ENCODE measurements around the gene DCLK1. TPM values are rescaled to one million over a fixed set of nuclear protein-coding genes. Genes with fewer than 3 reads are reported as not detected.

Gene DCLK1
- total and polyA plus RNA-seq, 4 donors, result 0.04 to 0.56 (median 0.20) TPM

DNA sequence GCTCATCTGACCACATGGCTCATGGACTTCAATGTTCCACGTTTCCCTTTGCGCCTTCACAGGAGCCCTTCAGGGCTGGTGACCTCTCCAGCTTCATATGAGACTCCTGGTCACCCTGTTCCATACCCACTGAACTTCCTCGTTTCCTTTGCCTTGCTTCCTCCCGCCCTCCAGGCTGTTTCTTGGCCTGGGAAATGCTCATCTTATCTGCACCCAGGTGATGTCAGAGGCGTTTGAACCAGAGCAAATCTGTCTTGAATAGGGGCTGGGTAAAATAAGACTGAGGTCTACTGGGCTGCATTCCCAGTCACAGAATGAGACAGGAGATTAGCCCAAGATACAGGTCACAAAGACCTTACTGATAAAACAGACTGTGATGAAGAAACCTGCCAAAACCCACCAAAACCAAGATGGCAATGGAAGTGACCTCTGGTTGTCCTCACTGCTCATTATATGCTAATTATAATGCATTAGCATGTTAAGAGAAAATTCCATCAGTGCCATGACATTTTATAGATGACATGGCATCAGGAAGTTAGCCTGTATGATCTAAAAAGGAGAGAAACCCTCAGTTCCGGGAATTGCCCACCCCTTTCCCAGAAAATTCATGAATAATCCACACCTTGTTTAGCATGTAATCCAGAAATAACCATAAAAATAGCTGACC lies 102.7 kb downstream of the DCLK1 start:
- Histone ChIP-seq H3K36me3 (ENCODE audit: control insufficient read depth in 4 of 4, insufficient read depth in 3 of 4, low read depth in 1 of 4, low read length in 3 of 4) (no peaks in the 10 kb centered on the region), H3K27ac (ENCODE audit: low read depth in 1 of 2, low read length in 2 of 2) (no peak overlapping the region), H3K4me1 (ENCODE audit: control insufficient read depth in 4 of 4, insufficient read depth in 4 of 4, low read length in 3 of 4) (no peaks in the 10 kb centered on the region), H3K27me3 (ENCODE audit: control insufficient read depth in 4 of 4, insufficient read depth in 4 of 4, low read length in 3 of 4) (no peaks in the 10 kb centered on the region), H3K9me3 (ENCODE audit: control insufficient read depth in 4 of 4, low read length in 3 of 4) (no peaks in the 10 kb centered on the region), H3K4me3 (ENCODE audit: low read depth in 1 of 3, low read length in 3 of 3) (no peak overlapping the region), H3K9ac (ENCODE audit: low read depth in 1 of 2, low read length in 2 of 2) (no peak overlapping the region)
- TF ChIP-seq RXRA (IDR thresholded peaks at IDR 0.05), result no peak
- TF ChIP-seq RAD21 (IDR thresholded peaks at IDR 0.05), result no peak
- no peak for TF ChIP-seq HNF4A (conservative IDR thresholded peaks at IDR 0.05)
- no peak for TF ChIP-seq NR2F2 (IDR thresholded peaks at IDR 0.05)
- 57% methylated on average over 6 of the region's 6 CpGs for WGBS
- no peak for DNase-seq (ENCODE audit: low spot score)

DNA sequence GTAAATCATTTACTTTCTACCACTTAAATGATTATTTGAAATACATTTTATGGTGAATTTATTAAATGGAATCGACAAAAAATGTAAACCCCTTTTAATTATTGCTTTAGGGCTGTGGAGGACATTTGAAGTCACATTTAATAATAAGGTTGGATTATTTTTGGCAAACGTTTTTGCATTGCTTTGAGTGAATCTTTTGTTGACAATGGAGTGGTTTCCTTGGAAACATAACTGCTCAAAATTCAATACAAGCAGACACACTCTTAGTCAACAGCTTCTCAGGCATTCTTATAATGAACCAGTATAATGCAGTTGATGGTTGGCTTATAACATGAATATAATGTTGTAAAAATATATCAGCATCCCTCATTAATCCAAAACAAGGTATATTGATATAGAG lies 104.7 kb downstream of the DCLK1 start:
- no peak overlapping the region for H3K27ac ChIP-seq (ENCODE audit: low read depth in 1 of 2, low read length in 2 of 2)
- DNase-seq (ENCODE audit: low spot score), result no peak
- 41% methylated on average over 2 of the region's 2 CpGs for WGBS

DNA sequence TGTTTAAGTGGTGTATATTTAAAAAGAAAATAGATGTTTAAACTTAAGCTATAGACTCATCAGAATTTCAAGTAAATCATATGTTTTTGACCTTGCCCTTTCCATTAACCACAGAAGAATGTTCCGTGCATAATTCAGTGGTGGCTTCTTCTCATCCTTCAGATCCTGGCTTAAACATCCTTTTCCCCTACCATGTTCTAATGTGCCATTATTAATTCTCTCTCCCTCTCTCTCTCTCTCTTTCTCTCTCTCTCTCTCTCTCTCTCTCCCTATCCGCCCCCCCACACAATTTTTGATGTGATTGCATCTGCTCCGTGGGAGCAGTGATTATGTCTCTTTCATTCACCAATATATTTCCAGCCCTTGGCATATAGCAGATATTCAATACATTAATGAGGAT lies 116.4 kb downstream of the DCLK1 start:
- H3K4me3 ChIP-seq (ENCODE audit: low read depth in 1 of 3, low read length in 3 of 3), result no peak overlapping the region
- peaks cover 0 to 2% (median 0%) of the 10 kb centered on the region in 4 donors for H3K27me3 ChIP-seq (ENCODE audit: control insufficient read depth in 4 of 4, insufficient read depth in 4 of 4, low read length in 3 of 4)
- peaks cover 0 to 2% (median under 1%) of the 10 kb centered on the region in 4 donors for H3K9me3 ChIP-seq (ENCODE audit: control insufficient read depth in 4 of 4, low read length in 3 of 4)
- 64% methylated on average over 3 of the region's 3 CpGs for WGBS
- no peaks in the 10 kb centered on the region for H3K4me1 ChIP-seq (ENCODE audit: control insufficient read depth in 4 of 4, insufficient read depth in 4 of 4, low read length in 3 of 4)
- no peak for DNase-seq (ENCODE audit: low spot score)
- TF ChIP-seq TAF1 (conservative IDR thresholded peaks at IDR 0.05) (no peak), RXRA (IDR thresholded peaks at IDR 0.05) (no peak), YY1 (IDR thresholded peaks at IDR 0.05) (no peak), GABPA (IDR thresholded peaks at IDR 0.05 in 1 of 2, conservative IDR thresholded peaks at IDR 0.05 in 1 of 2) (no peak), JUND (IDR thresholded peaks at IDR 0.05) (no peak), HNF4A (conservative IDR thresholded peaks at IDR 0.05) (no peak), FOXA2 (IDR thresholded peaks at IDR 0.05) (no peak)
- TF ChIP-seq, protein P1, sequence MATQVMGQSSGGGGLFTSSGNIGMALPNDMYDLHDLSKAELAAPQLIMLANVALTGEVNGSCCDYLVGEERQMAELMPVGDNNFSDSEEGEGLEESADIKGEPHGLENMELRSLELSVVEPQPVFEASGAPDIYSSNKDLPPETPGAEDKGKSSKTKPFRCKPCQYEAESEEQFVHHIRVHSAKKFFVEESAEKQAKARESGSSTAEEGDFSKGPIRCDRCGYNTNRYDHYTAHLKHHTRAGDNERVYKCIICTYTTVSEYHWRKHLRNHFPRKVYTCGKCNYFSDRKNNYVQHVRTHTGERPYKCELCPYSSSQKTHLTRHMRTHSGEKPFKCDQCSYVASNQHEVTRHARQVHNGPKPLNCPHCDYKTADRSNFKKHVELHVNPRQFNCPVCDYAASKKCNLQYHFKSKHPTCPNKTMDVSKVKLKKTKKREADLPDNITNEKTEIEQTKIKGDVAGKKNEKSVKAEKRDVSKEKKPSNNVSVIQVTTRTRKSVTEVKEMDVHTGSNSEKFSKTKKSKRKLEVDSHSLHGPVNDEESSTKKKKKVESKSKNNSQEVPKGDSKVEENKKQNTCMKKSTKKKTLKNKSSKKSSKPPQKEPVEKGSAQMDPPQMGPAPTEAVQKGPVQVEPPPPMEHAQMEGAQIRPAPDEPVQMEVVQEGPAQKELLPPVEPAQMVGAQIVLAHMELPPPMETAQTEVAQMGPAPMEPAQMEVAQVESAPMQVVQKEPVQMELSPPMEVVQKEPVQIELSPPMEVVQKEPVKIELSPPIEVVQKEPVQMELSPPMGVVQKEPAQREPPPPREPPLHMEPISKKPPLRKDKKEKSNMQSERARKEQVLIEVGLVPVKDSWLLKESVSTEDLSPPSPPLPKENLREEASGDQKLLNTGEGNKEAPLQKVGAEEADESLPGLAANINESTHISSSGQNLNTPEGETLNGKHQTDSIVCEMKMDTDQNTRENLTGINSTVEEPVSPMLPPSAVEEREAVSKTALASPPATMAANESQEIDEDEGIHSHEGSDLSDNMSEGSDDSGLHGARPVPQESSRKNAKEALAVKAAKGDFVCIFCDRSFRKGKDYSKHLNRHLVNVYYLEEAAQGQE (IDR thresholded peaks at IDR 0.05), result no peak
- TF ChIP-seq, protein P2, sequence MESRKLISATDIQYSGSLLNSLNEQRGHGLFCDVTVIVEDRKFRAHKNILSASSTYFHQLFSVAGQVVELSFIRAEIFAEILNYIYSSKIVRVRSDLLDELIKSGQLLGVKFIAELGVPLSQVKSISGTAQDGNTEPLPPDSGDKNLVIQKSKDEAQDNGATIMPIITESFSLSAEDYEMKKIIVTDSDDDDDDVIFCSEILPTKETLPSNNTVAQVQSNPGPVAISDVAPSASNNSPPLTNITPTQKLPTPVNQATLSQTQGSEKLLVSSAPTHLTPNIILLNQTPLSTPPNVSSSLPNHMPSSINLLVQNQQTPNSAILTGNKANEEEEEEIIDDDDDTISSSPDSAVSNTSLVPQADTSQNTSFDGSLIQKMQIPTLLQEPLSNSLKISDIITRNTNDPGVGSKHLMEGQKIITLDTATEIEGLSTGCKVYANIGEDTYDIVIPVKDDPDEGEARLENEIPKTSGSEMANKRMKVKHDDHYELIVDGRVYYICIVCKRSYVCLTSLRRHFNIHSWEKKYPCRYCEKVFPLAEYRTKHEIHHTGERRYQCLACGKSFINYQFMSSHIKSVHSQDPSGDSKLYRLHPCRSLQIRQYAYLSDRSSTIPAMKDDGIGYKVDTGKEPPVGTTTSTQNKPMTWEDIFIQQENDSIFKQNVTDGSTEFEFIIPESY (IDR thresholded peaks at IDR 0.05), result no peak
- no peak overlapping the region for H3K27ac ChIP-seq (ENCODE audit: low read depth in 1 of 2, low read length in 2 of 2)
- H3K9ac ChIP-seq (ENCODE audit: low read depth in 1 of 2, low read length in 2 of 2), result no peak overlapping the region
- no peaks in the 10 kb centered on the region for H3K36me3 ChIP-seq (ENCODE audit: control insufficient read depth in 4 of 4, insufficient read depth in 3 of 4, low read depth in 1 of 4, low read length in 3 of 4)

More for the DNA sequence above, 104.7 kb downstream of the DCLK1 start:
- H3K4me3 ChIP-seq (ENCODE audit: low read depth in 1 of 3, low read length in 3 of 3), result no peak overlapping the region
- H3K9ac ChIP-seq (ENCODE audit: low read depth in 1 of 2, low read length in 2 of 2), result no peak overlapping the region
- no peaks in the 10 kb centered on the region for H3K27me3 ChIP-seq (ENCODE audit: control insufficient read depth in 4 of 4, insufficient read depth in 4 of 4, low read length in 3 of 4)
- no peaks in the 10 kb centered on the region for H3K9me3 ChIP-seq (ENCODE audit: control insufficient read depth in 4 of 4, low read length in 3 of 4)
- H3K4me1 ChIP-seq (ENCODE audit: control insufficient read depth in 4 of 4, insufficient read depth in 4 of 4, low read length in 3 of 4), result no peaks in the 10 kb centered on the region
- H3K36me3 ChIP-seq (ENCODE audit: control insufficient read depth in 4 of 4, insufficient read depth in 3 of 4, low read depth in 1 of 4, low read length in 3 of 4), result no peaks in the 10 kb centered on the region
- TF ChIP-seq JUND (IDR thresholded peaks at IDR 0.05) (no peak), FOXA1 (IDR thresholded peaks at IDR 0.05) (no peak), EGR1 (IDR thresholded peaks at IDR 0.05; ENCODE audit: low read depth in 2 of 2) (no peak), RAD21 (IDR thresholded peaks at IDR 0.05) (no peak), TAF1 (conservative IDR thresholded peaks at IDR 0.05) (no peak)
- TF ChIP-seq, protein P2 (IDR thresholded peaks at IDR 0.05), result no peak
